BJ (cell line): ENCODE results near the gene OR13C3. TPM values are rescaled to one million over a fixed set of nuclear protein-coding genes. Genes with fewer than 3 reads are reported as not detected.
"Not testable (repeated sequence)": the region's sequence is repeated elsewhere in the genome, so short reads cannot be mapped to it uniquely, and the experiment has no call there.

Source experiments
- CTCF ChIA-PET: fragments of 350-600 bp; formaldehyde crosslinking; extraction: SDS; loops from one replicate; lab custom pipeline; 2021; ENCODE audit warnings: antibody characterized with exemption, inconsistent platforms; lab: Yijun Ruan, JAX
- POLR2A ChIA-PET: fragments of 300-600 bp; sonication (Branson Sonifier 250); formaldehyde crosslinking; extraction: SDS; loops from one replicate; lab custom pipeline; 2021; ENCODE audit warnings: antibody characterized with exemption; lab: Charles Lee
- DNase-seq: peaks from one replicate; pipeline ENCODE4 v3.0.0-alpha.2; 2011; ENCODE audit warnings: low read depth
- H3K27me3 ChIP-seq: 2 replicates; pipeline ENCODE4 v1.6.0; 2011; ENCODE audit warnings: low read length; ENCODE audit not compliant: control insufficient read depth, insufficient read depth
- H3K36me3 ChIP-seq: 2 replicates; pipeline ENCODE4 v1.5.1; 2011; ENCODE audit warnings: low read length; ENCODE audit not compliant: control insufficient read depth, insufficient read depth
- H3K4me3 ChIP-seq: 2 replicates; pipeline ENCODE4 v1.5.1; 2011; ENCODE audit warnings: low read depth, mild to moderate bottlenecking, control low read depth, low read length
- polyA plus RNA-seq: library from polyadenylated mRNA; depleted of rRNA; stranded (reverse); fragments of >200 nt; gene quantifications from 2 replicates; pipeline ENCODE4 v1.2.3, GENCODE V29; 2011
- TF ChIP-seq, protein P1 (sequence below): IDR thresholded peaks from 2 replicates; pipeline ENCODE4 v1.5.1; 2011; ENCODE audit warnings: low read depth, mild to moderate bottlenecking, control low read depth, inconsistent platforms, low read length, moderate library complexity; ENCODE audit not compliant: insufficient read depth

OR13C3 gene
- polyA plus RNA-seq, 1 experiment, result not detected

- no peaks in the 10 kb centered on the region for H3K27me3 ChIP-seq
- DNase-seq, result no peak
- TF ChIP-seq, protein P1, sequence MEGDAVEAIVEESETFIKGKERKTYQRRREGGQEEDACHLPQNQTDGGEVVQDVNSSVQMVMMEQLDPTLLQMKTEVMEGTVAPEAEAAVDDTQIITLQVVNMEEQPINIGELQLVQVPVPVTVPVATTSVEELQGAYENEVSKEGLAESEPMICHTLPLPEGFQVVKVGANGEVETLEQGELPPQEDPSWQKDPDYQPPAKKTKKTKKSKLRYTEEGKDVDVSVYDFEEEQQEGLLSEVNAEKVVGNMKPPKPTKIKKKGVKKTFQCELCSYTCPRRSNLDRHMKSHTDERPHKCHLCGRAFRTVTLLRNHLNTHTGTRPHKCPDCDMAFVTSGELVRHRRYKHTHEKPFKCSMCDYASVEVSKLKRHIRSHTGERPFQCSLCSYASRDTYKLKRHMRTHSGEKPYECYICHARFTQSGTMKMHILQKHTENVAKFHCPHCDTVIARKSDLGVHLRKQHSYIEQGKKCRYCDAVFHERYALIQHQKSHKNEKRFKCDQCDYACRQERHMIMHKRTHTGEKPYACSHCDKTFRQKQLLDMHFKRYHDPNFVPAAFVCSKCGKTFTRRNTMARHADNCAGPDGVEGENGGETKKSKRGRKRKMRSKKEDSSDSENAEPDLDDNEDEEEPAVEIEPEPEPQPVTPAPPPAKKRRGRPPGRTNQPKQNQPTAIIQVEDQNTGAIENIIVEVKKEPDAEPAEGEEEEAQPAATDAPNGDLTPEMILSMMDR, result no peak
- ChIA-PET CTCF (no interaction called here), POLR2A (no interaction called here)
- H3K4me3 ChIP-seq, result no peak overlapping the region
- H3K36me3 ChIP-seq, result no peaks in the 10 kb centered on the region
These were observed 8.0 kb upstream of the OR13C3 start for GRCh38 chr9:104544644-104545043.

GRCh38 chr9:104539275-104539674 lies 2.6 kb upstream of the OR13C3 start:
- ChIA-PET CTCF (interaction anchor here (0.7 to 1.0 kb wide), 2 partner anchors 25 to 205 kb away, joined by 3 read pairs; no protein-coding TSS in a partner anchor), POLR2A (no interaction called here)
- Histone ChIP-seq H3K36me3 (no peaks in the 10 kb centered on the region), H3K27me3 (no peaks in the 10 kb centered on the region), H3K4me3 (no peak overlapping the region)
- TF ChIP-seq, protein P1, result no peak
- no peak for DNase-seq

DNA sequence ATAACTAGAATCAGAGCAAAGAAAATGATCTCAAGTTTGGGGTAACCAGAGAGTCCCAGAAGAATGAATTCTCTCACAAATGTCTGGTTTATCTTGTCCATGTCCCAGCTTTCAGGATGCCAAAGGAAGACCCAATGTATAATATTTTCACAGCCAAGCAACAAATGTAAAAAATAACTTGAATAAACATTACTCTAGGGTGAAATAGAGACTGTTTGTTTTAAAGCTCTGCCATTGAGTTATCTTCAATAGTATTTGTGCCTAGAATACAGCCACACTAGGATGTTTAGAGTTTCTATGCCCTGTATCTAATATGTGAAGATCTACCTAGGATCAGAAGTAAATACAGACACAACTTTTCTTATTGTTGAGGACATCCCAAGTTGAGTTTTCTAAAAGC lies 9.5 kb downstream of the OR13C3 start, which contains the start of gene OR13C4:
Gene OR13C4, minus strand, starts transcription at position 101 of the 400 bp plus-strand sequence. Its CDS starts 0 bp downstream, at position 101.
- Histone ChIP-seq H3K4me3 (no peak within 1 kb of the TSS), H3K36me3 (no peaks in the 10 kb centered on the region), H3K27me3 (no peaks in the 10 kb centered on the region)
- TF ChIP-seq, protein P1, result no peak
- ChIA-PET CTCF (no interaction called here), POLR2A (no interaction called here)
- DNase-seq, result no peak

DNA sequence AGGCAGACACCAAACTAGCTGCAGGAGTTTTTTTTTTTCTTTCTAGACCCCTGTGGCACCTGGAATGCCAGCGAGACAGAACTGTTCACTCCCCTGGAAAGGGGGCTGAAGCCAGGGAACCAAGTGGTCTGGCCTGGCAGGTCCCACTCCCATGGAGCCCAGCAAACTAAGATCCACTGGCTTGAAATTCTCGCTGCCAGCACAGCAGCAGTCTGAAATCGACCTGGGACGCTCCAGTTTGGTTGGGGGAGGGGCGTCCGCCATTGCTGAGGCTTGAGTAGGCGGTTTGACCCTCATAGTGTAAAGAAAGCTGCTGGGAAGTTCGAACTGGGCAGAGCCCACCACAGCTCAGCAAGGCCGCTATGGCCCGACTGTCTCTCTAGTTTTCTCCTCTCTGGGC lies 16.4 kb downstream of the OR13C3 start:
- POLR2A ChIA-PET, DNase-seq, H3K4me3 ChIP-seq, H3K27me3 ChIP-seq, H3K36me3 ChIP-seq: not testable (repeated sequence)
- CTCF ChIA-PET, result interaction anchor here (0.9 kb wide), 1 partner anchor 14 kb away, joined by 4 read pairs; no protein-coding TSS in a partner anchor

DNA sequence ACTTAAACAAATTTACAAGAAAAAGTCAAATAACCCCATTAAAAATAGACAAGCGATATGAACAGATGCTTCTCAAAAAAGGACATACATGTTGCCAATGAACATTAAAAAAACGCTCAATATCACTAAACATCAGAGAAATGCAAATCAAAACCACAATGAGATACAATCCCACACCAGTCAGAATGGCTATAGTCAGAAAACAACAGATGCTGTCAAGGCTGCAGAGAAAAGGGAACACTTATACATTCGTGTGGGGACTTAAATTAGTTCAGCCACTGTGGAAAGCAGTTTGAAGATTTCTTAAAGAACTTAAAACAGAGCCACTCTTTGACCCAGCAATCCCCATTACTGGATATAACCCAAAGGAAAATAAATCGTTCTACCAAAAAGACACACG lies 21.8 kb downstream of the OR13C3 start:
- CTCF ChIA-PET, result no interaction called here
- no peak for DNase-seq

More for the DNA sequence above, 21.8 kb downstream of the OR13C3 start:
- POLR2A ChIA-PET, result no interaction called here
- Histone ChIP-seq H3K36me3 (no peaks in the 10 kb centered on the region), H3K4me3 (no peak overlapping the region), H3K27me3 (no peaks in the 10 kb centered on the region)
- TF ChIP-seq, protein P1, result no peak
